GF-D8 (cell line): ENCODE results near the gene BCL2A1.
"Not testable (repeated sequence)": the region's sequence is repeated elsewhere in the genome, so short reads cannot be mapped to it uniquely, and the experiment has no call there.

Source experiments
- DNase-seq: peaks from one replicate; lab custom pipeline; 2025; lab: John Stamatoyannopoulos, UW

The BCL2A1 gene

DNA sequence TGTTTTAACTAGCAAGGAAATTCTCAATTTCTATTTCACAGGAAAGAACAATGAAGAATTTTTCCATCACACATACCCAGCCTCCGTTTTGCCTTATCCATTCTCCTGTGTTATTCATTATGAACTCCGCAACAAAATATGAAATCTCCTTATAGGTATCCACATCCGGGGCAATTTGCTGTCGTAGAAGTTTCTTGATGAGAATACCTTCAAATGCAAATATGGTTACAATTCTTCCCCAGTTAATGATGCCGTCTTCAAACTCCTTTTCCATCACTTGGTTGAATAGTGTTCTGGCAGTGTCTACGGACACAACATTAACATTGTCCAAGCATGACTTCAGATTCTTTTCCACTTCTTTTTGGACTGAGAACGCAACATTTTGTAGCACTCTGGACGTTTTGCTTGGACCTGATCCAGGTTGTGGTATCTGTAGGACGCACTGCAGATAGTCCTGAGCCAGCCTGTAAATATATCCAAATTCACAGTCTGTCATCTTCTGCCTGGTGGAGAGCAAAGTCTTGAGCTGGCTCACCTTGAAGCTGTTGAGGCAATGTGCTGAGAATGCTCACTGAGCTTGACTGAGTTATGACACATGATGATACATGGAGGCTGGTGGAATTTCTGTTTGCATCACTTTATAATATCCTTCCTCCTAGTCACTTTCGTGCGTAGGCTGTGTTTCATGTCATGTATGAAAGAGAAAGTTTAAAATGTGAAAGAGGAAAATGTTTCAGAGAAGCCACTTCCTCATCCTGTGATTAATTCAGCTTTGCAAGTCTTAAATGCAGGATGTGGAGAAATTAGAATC is at the start of gene BCL2A1:
BCL2A1 (minus strand) TSS at position 573 of the 811 bp plus-strand sequence; CDS start at position 496, 77 bp downstream.
- DNase-seq, result peak; percentile 91

DNA sequence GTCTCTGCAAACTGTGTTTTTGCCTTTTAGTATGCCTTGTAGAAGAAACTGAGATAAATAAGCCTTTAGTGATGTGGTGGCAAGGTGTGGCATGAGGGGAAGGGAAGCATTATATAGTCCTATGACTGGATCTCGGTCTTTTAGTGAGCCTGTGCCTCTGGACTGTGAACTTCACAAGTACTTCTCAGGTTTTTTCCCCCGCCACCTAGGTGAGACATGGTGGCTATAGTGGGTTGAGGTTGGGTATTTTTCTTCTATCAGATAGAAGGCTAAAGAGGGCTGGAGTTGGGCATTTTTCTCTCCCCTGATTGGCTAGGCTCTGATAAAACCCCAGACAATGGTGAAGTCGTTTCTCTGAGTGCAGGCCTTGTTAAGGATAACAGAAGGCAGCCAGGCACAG is 49.7 kb upstream of the BCL2A1 start:
- no peak for DNase-seq

- DNase-seq, result not testable (repeated sequence)
Observed at GRCh38 chr15:80020149-80020548, 49.2 kb upstream of the BCL2A1 start.

DNA sequence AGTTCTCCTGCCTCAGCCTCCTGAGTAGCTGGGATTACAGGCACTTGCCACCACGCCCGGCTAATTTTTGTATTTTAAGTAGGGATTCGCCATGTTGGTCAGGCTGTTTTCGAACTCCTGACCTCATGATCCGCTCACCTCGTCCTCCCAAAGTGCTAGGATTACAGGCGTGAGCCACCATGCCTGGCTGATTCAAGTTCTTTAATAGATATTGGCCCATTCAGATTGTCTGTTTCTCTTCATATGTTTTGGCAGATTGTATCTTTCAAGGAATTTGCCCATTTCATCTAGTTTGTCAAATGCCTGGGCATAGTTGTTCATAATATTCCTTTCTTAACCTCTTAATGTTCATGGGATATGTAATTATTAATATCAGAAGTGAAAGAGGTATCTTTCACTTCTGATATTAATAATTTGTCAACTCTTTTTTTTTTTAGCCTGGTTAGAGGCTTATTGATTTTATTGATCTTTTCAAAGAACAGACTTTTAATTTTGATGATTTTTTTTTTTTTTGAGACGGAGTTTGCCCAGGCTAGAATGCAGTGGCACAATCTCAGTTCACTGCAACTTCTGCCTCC is 48.3 kb upstream of the BCL2A1 start:
- no peak for DNase-seq

DNA sequence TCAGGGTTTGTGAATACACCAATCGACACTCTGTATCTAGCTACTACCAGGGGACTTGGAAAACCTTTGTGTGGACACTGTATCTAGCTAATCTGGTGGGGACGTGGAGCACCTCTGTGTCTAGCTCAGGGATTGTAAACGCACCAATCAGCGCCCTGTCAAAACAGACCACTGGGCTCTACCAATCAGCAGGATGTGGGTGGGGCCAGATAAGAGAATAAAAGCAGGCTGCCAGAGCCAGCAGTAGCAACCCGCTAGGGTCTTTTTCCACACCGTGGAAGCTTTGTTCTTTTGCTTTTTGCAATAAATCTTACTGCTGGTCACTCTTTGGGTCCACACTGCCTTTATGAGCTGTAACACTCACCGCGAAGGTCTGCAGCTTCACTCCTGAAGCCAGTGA is 46.1 kb upstream of the BCL2A1 start:
- not testable (repeated sequence) for DNase-seq

GRCh38 chr15:80016506-80016905 is 45.5 kb upstream of the BCL2A1 start:
- DNase-seq, result not testable (repeated sequence)

DNA sequence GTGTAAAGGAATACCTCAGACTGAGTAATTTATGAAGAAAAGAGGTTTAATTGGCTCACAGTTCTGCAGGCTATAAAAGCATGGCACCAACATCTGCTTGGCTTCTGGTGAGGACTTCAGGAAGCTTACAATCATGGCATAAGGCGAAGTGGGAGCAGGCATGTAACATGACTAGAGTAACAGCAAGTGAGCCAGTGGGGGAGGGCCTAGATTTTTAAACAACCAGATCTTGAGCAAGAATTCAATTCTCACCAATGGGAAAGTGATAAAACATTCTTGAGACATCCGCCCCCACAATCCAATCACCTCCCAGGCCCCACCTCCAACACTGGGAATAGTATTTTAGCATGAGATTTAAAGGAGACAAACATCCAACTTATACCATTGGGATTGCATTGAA is 44.2 kb upstream of the BCL2A1 start:
- DNase-seq, result no peak

- not testable (repeated sequence) for DNase-seq
Observed at GRCh38 chr15:80014186-80014585, 43.2 kb upstream of the BCL2A1 start.

- DNase-seq, result no peak
Observed at GRCh38 chr15:80012060-80012726, 41.2 kb upstream of the BCL2A1 start.

DNA sequence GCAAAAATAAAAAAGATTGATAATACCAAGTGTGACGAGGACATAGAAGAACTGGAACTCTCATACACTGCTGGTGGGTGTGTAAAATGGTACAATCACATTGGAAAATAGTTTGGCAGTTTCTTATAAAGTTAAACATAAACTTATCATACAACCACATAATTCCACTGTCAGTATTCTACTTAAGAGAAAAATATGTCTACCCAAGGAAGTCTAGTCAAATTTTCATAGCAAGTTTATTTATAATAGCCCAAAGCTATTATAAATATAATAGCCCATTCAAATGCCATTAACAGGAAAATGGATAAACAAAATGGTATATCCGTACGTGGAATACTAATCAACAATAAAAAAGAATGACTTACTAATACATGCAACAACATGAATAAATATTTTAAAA is 40.6 kb upstream of the BCL2A1 start:
- no peak for DNase-seq

DNA sequence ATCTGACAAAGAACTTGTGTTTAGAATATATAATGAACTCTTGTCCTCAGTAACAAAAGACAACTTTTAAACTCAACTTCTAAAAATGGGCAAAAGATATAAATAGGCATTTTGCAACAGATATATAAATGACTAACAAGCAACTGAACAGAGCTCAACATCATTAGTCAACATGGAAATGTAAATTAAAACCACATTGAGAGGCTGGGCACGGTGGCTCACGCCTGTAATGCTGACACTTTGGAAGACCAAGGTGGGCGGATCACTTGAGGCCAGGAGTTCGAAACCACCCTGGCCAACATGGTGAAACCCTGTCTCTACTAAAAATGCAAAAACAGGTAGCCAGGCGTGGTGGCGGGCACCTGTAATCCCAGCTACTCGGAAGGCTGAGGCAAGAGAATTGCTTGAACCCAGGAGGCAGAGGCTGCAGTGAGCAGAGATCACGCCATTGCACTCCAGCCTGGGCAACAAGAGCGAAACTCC is 40.1 kb upstream of the BCL2A1 start:
- DNase-seq, result not testable (repeated sequence)

DNA sequence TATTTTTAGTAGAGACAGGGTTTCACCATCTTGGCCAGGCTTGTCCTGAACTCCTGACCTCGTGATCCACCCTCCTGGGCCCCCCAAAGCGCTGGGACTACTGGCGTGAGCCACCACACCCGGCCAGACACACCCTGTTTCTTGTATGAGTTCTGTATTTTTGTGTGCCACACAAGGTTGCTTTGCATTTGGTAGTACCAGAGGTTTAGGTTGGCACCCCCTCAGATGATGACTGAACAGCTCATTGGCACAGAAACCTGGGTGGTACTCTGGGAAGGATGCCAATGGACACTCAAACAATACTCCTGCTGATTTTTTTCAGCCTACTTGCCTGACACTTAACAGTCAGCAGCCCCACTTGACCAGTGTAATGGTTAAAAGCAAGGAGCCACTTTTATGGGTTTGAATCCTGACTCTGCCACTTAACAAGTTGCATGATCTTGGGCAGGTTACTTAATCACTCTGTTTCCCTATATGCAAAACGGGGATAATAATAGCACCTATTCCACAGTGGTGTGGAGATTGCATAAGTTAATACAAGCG is 39.2 kb upstream of the BCL2A1 start:
- DNase-seq, result no peak

DNA sequence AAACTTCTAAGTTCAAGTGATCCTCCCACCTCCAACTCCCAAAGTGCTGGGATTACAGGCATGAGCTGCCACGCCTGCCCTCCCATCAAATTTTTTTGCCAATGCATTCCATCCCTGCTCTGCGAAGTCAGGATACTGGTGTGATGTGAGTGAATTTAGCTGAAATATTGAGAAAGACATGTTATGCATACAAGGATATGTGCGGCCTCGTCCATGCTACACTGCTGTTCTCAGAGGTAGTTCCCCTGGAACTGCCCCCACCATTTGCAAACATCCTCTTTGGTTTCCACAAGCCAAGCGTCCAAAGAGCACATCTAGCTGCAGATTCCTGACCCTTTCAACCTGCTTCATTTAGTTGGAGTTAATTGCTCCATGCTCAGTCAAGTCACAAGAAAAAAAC is 36.5 kb upstream of the BCL2A1 start:
- no peak for DNase-seq

- no peak for DNase-seq
Observed at GRCh38 chr15:80006946-80007345, 36.0 kb upstream of the BCL2A1 start.

- no peak for DNase-seq
Observed at GRCh38 chr15:80003934-80004472, 33.0 kb upstream of the BCL2A1 start.

DNA sequence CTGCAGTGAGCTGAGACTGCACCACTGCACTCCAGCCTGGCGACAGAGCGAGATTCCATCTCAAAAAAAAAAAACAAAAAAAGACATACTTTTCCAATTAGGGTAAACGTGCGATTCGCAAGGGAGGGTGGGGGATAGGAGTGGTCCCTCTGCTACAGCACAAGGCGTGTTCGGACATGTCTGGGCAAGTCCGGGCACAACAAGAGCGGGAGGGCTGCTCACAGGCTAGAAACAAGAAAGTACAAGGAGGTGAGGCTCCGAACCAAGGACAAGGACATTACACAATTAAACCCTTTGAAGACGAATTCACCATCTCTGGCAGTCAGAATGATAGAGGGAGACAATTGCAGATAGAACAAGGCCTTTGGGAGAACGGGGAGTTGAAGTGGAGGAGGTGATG is 32.2 kb upstream of the BCL2A1 start:
- no peak for DNase-seq

- no peak for DNase-seq
Observed at GRCh38 chr15:80002267-80002666, 31.3 kb upstream of the BCL2A1 start.

DNA sequence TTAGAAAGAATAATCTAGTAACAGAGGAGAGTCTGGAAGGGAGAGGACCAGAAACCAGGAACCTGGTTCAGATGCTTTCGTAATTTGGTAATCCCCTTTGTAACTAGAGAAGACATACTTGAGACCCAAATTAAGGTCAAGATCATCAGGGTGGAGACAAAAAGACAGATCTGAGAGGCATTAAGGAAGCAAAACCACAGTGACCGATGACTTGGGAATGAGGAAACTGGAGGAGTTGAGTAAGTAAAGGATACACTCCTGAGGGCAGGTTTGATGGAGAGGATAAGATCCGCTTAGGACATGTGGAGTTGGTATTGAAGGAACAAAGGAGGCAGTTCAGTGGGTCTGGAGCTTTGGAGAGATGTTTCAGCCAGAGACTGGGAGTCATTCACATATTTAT is 23.6 kb upstream of the BCL2A1 start:
- DNase-seq, result no peak

GRCh38 chr15:79991826-79992225 is 20.8 kb upstream of the BCL2A1 start:
- no peak for DNase-seq

DNA sequence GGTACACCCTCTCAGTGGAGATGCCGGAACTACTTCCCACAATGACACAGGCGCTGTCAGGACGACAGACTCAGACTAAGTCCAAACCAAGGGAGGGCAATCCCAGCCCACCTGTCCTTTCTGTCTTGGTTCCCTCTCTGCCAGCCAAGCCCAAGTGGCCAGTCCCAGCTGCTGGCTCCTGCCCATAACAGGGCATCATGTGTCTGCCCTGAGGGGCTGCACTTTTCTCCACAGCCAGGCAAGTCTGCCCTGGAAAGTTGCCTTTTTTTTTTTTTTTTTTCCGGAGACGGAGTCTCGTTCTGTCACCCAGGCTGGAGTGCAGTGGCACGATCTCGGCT is 20.0 kb upstream of the BCL2A1 start:
- DNase-seq, result no peak

DNA sequence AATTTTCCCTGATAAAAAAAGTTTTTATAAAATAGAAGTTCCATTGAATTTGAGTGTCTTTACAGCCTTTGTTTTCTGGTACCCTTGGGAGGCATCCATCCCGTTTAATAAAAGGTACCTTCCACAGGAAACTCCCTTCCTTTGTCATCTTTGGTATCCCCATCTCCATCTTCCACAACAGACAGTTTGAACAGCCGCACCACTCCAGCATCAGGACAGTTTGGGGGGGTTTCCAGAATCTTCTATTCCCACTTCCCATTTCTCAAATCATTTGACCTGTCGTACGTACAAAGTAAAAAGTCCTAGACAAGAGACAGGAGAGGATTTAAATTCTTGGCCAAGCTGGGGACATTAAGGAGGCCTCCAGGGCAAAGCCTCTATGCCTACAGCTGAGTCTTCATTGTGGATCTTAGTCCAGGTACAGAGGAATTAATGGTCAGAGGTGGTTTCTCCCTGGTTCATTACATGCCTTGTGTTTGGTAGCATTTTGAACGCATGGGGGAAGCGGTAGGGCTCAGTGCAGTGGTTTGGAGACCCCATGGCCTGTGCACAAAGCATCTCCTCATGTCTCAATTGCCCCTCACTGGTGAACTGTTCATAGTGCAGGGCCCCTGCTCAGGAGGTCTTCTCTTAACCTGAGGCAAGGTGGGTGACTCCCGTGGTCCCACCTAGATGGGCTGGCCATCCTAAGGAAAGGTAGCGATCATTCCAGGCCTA is 19.4 kb upstream of the BCL2A1 start:
- DNase-seq, result no peak

DNA sequence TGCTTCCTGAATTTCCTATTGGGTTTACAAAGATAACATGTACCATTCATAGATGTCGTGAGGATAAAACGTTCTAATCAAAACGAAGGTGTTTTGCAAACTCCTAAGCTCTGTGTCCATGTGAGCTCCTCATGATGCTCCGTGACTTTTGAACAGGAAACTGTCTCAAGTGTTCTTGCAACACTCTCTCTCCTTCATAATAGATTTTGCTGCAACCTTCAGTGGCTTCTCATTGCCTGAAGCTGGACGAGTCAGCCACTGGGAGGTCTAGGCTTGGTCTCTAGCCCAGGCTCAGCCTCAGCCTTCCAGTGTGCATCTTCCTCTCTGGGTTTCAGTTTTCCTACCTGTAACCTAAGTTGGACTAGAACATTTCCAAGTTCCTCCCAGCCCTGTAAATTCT is 18.7 kb upstream of the BCL2A1 start:
- DNase-seq, result peak; percentile 59
